Measurements from ENCODE around the gene RBFOX2. TPM values are rescaled to one million over a fixed set of nuclear protein-coding genes. Genes with fewer than 3 reads are reported as not detected.

RBFOX2 gene
- total RNA-seq, 2 donors from 2014 or later = 81.8 to 86.0 TPM

- no peak for DNase-seq (ENCODE audit: low spot score)
- Histone ChIP-seq H3K4me1 (peaks cover 0 to 93% of the 10 kb centered on the region in 2 donors), H3K27ac (peak overlapping the region; percentile 47 to 86)
These were observed 111.0 kb downstream of the RBFOX2 start for GRCh38 chr22:35917651-35918050.

GRCh38 chr22:35915477-35916013, 113.1 kb downstream of the RBFOX2 start:
- Histone ChIP-seq H3K4me1 (peaks cover 0 to 80% of the 10 kb centered on the region in 2 donors), H3K27me3 (no peaks in the 10 kb centered on the region), H3K4me3 (peak overlapping the region in 1 of 2 donors; percentile 43), H3K9me3 (no peaks in the 10 kb centered on the region), H3K27ac (peak overlapping the region; percentile 83 to 86), H3K36me3 (no peaks in the 10 kb centered on the region)
- no peak for TF ChIP-seq CTCF (IDR thresholded peaks at IDR 0.05)
- DNase-seq (ENCODE audit: low spot score) = no peak

More at GRCh38 chr22:35917651-35918050, 111.0 kb downstream of the RBFOX2 start:
- H3K27me3 ChIP-seq = no peaks in the 10 kb centered on the region
- H3K36me3 ChIP-seq = no peaks in the 10 kb centered on the region
- H3K4me3 ChIP-seq = no peak overlapping the region
- TF ChIP-seq CTCF (IDR thresholded peaks at IDR 0.05) = no peak
- no peaks in the 10 kb centered on the region for H3K9me3 ChIP-seq

- peak overlapping the region; percentile 83 to 86 for H3K27ac ChIP-seq
- peaks cover 0 to 83% of the 10 kb centered on the region in 2 donors for H3K4me1 ChIP-seq
- peak overlapping the region; percentile 31 to 43 for H3K4me3 ChIP-seq
- DNase-seq (ENCODE audit: low spot score) = peak; percentile 69
- no peaks in the 10 kb centered on the region for H3K27me3 ChIP-seq
- H3K36me3 ChIP-seq = no peaks in the 10 kb centered on the region
- TF ChIP-seq CTCF (IDR thresholded peaks at IDR 0.05) = no peak
- H3K9me3 ChIP-seq = no peaks in the 10 kb centered on the region
These were observed 113.8 kb downstream of the RBFOX2 start for GRCh38 chr22:35914665-35915476.

GRCh38 chr22:35914357-35914664, 114.3 kb downstream of the RBFOX2 start:
- H3K9me3 ChIP-seq = no peaks in the 10 kb centered on the region
- H3K36me3 ChIP-seq = no peaks in the 10 kb centered on the region
- peak overlapping the region; percentile 31 to 43 for H3K4me3 ChIP-seq
- no peaks in the 10 kb centered on the region for H3K27me3 ChIP-seq
- peaks cover 0 to 83% of the 10 kb centered on the region in 2 donors for H3K4me1 ChIP-seq
- DNase-seq (ENCODE audit: low spot score) = no peak
- TF ChIP-seq CTCF (IDR thresholded peaks at IDR 0.05) = no peak
- H3K27ac ChIP-seq = peak overlapping the region; percentile 83 to 86

- TF ChIP-seq CTCF (IDR thresholded peaks at IDR 0.05) = no peak
- H3K9me3 ChIP-seq = no peaks in the 10 kb centered on the region
- DNase-seq (ENCODE audit: low spot score) = no peak
- H3K4me1 ChIP-seq = peaks cover 0 to 79% of the 10 kb centered on the region in 2 donors
- H3K27me3 ChIP-seq = no peaks in the 10 kb centered on the region
- no peak overlapping the region for H3K4me3 ChIP-seq
- peak overlapping the region; percentile 83 to 86 for H3K27ac ChIP-seq
- H3K36me3 ChIP-seq = no peaks in the 10 kb centered on the region
These were observed 114.7 kb downstream of the RBFOX2 start for GRCh38 chr22:35913925-35914324.

Data from right atrium auricular region (tissue), 2 donors.